OCI-LY3 (cell line): Measurements from ENCODE around the gene PRRC2C.

Experiments
- CTCF ChIP-seq: fragments of 200-600, 300-600 bp; sonication (generic); IDR thresholded peaks from 2 replicates; pipeline ENCODE4 v1.5.1; 2014; ENCODE audit warnings: antibody characterized with exemption, low read length, low read depth
- EZH2phosphoT487 ChIP-seq: fragments of 200-600 bp; shearing (Covaris generic); IDR thresholded peaks from 2 replicates; pipeline ENCODE4 v1.6.1; 2018; ENCODE audit warnings: antibody characterized with exemption, mixed run types, low read depth

- TF ChIP-seq CTCF: no peak
- no peak for TF ChIP-seq EZH2phosphoT487
Observed at GRCh38 chr1:171610385-171610784, 125.1 kb downstream of the PRRC2C start.
